Esophagus squamous epithelium (tissue), 4 donors: ENCODE results near the gene LRP10.

Experiments
- POLR2A ChIP-seq, 4 donors: fragments of 450-650 bp; IDR thresholded peaks; one replicate each; pipeline ENCODE4 v1.6.1; 2017; ENCODE audit warnings: antibody characterized with exemption in 4 of 4, mild to moderate bottlenecking in 4 of 4, moderate library complexity in 3 of 4
- TF ChIP-seq, protein P1 (sequence below), 6 experiments: fragments of 450-650 bp in 4 of 6; fragments of 200-600 bp in 2 of 6; sonication (generic) in 2 of 6; IDR thresholded peaks; one replicate each; pipeline ENCODE4 v1.5.1; 2016 to 2019; ENCODE audit warnings: antibody characterized with exemption in 6 of 6, mild to moderate bottlenecking in 4 of 6, moderate library complexity in 4 of 6

- TF ChIP-seq, protein P1, sequence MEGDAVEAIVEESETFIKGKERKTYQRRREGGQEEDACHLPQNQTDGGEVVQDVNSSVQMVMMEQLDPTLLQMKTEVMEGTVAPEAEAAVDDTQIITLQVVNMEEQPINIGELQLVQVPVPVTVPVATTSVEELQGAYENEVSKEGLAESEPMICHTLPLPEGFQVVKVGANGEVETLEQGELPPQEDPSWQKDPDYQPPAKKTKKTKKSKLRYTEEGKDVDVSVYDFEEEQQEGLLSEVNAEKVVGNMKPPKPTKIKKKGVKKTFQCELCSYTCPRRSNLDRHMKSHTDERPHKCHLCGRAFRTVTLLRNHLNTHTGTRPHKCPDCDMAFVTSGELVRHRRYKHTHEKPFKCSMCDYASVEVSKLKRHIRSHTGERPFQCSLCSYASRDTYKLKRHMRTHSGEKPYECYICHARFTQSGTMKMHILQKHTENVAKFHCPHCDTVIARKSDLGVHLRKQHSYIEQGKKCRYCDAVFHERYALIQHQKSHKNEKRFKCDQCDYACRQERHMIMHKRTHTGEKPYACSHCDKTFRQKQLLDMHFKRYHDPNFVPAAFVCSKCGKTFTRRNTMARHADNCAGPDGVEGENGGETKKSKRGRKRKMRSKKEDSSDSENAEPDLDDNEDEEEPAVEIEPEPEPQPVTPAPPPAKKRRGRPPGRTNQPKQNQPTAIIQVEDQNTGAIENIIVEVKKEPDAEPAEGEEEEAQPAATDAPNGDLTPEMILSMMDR (IDR thresholded peaks at IDR 0.05): no peak
- TF ChIP-seq POLR2A (IDR thresholded peaks at IDR 0.05): no peak
Measured at GRCh38 chr14:22870811-22871223, 723 bp upstream of the LRP10 start.
